ENCODE data around the gene KLC1.

Gene KLC1

GRCh38 chr14:103705118-103705503 lies 76.1 kb downstream of the KLC1 start:
- TF ChIP-seq REST (IDR thresholded peaks at IDR 0.05; ENCODE audit: insufficient read depth in 1 of 2, low read depth in 2 of 2, low read length in 2 of 2), result no peak

- TF ChIP-seq REST (IDR thresholded peaks at IDR 0.05; ENCODE audit: insufficient read depth in 1 of 2, low read depth in 2 of 2, low read length in 2 of 2), result no peak
- TF ChIP-seq SIN3A (IDR thresholded peaks at IDR 0.05; ENCODE audit: borderline replicate concordance, insufficient read depth, low read length), result no peak
- no peak for TF ChIP-seq TAF1 (IDR thresholded peaks at IDR 0.05; ENCODE audit: borderline replicate concordance, insufficient read depth, low read length)
- no peak for TF ChIP-seq POLR2AphosphoS5 (IDR thresholded peaks at IDR 0.05; ENCODE audit: low read depth, low read length)
- TF ChIP-seq FOXP2 (optimal IDR thresholded peaks at IDR 0.05; ENCODE audit: borderline replicate concordance, extremely low read depth, extremely low read length, insufficient read depth), result no peak
Observed at GRCh38 chr14:103705504-103706284, 76.7 kb downstream of the KLC1 start.

- no peak for TF ChIP-seq SIN3A (IDR thresholded peaks at IDR 0.05; ENCODE audit: borderline replicate concordance, insufficient read depth, low read length)
- TF ChIP-seq POLR2AphosphoS5 (IDR thresholded peaks at IDR 0.05; ENCODE audit: low read depth, low read length), result no peak
- no peak for TF ChIP-seq TAF1 (IDR thresholded peaks at IDR 0.05; ENCODE audit: borderline replicate concordance, insufficient read depth, low read length)
Observed at GRCh38 chr14:103706551-103707328, 77.7 kb downstream of the KLC1 start.

- TF ChIP-seq POLR2AphosphoS5 (IDR thresholded peaks at IDR 0.05; ENCODE audit: low read depth, low read length) (no peak), FOXP2 (optimal IDR thresholded peaks at IDR 0.05; ENCODE audit: borderline replicate concordance, extremely low read depth, extremely low read length, insufficient read depth) (no peak), SIN3A (IDR thresholded peaks at IDR 0.05; ENCODE audit: borderline replicate concordance, insufficient read depth, low read length) (no peak), REST (IDR thresholded peaks at IDR 0.05; ENCODE audit: insufficient read depth in 1 of 2, low read depth in 2 of 2, low read length in 2 of 2) (no peak), TAF1 (IDR thresholded peaks at IDR 0.05; ENCODE audit: borderline replicate concordance, insufficient read depth, low read length) (no peak)
Observed at GRCh38 chr14:103707329-103708263, 78.6 kb downstream of the KLC1 start.

- no peak for TF ChIP-seq REST (IDR thresholded peaks at IDR 0.05; ENCODE audit: insufficient read depth in 1 of 2, low read depth in 2 of 2, low read length in 2 of 2)
- no peak for TF ChIP-seq POLR2AphosphoS5 (IDR thresholded peaks at IDR 0.05; ENCODE audit: low read depth, low read length)
- TF ChIP-seq SIN3A (IDR thresholded peaks at IDR 0.05; ENCODE audit: borderline replicate concordance, insufficient read depth, low read length), result no peak
- no peak for TF ChIP-seq TAF1 (IDR thresholded peaks at IDR 0.05; ENCODE audit: borderline replicate concordance, insufficient read depth, low read length)
- no peak for TF ChIP-seq FOXP2 (optimal IDR thresholded peaks at IDR 0.05; ENCODE audit: borderline replicate concordance, extremely low read depth, extremely low read length, insufficient read depth)
Observed at GRCh38 chr14:103708750-103709187, 79.8 kb downstream of the KLC1 start.
